ENCODE results near the gene TMEM41A. TPM values are rescaled to one million over a fixed set of nuclear protein-coding genes. Genes with fewer than 3 reads are reported as not detected.

The TMEM41A gene
- total RNA-seq = 9.5 and 13.4 TPM in 2 replicates

DNA sequence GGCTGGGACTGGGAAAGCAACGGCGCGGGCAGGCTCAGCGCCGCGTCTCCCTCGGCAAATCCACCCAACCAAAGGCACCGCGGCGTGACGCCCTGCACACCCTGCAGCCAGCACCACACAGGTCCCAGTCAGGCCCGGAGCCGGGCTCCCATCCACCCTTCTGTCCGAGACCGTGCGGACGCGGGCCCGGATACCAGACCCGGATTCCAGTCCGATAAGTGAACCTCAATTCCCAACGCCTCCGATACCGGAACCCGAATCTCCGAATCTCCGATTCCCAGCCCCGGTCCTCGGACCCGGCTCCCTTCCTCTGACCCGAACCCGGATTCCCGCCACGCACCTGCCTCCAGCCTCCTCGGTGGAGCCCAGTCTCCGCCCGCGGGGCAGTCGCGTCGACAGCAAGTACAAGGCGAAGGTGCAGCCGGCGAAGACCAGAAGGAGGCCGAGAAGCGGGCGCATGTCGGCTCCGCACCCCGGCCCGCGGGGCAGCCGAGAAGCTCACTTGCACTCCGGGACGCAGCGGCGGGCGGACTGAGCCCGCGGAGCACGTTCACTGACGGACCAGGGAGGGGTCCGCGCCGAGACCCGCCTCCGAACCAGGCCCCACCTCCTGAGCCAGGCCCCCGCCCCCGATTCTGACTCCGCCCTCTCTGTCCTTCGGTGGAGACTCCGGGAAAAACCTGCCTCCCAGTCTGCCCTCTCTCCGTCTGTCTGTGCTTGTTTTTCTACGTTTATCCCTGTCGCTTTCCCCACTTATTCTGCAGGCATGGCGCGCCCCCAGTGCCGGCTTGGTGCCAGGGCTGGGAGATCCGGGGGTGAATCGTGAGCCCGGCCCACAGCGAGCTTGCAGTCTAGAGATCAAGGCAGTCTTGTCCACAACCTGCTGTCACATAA lies at the start of gene TMEM41A:
TSS of gene TMEM41A (minus strand) at position 533 of the 894 bp plus-strand sequence. CDS start at position 459, 74 bp downstream.

Other genes starting within 250 kb of the TMEM41A start
- 2.4 and 6.4 TPM in 2 replicates for gene EHHADH, start 245.0 kb downstream of the TMEM41A start, total RNA-seq
- 15.8 and 19.3 TPM in 2 replicates for gene MAP3K13, start 135.9 kb downstream of the TMEM41A start, total RNA-seq
- not detected in 2 replicates for gene LIPH, start 53.6 kb upstream of the TMEM41A start, total RNA-seq
- 49.6 and 50.5 TPM in 2 replicates for gene SENP2, start 87.3 kb upstream of the TMEM41A start, total RNA-seq

Measured in smooth muscle cell of the umbilical artery (primary cell).